ENCODE results near the gene PDE6G. TPM values are rescaled to one million over a fixed set of nuclear protein-coding genes. Genes with fewer than 3 reads are reported as not detected.

Gene PDE6G
- total and polyA plus RNA-seq, 4 donors = 0.25 to 1.9 (median 1.3) TPM

DNA sequence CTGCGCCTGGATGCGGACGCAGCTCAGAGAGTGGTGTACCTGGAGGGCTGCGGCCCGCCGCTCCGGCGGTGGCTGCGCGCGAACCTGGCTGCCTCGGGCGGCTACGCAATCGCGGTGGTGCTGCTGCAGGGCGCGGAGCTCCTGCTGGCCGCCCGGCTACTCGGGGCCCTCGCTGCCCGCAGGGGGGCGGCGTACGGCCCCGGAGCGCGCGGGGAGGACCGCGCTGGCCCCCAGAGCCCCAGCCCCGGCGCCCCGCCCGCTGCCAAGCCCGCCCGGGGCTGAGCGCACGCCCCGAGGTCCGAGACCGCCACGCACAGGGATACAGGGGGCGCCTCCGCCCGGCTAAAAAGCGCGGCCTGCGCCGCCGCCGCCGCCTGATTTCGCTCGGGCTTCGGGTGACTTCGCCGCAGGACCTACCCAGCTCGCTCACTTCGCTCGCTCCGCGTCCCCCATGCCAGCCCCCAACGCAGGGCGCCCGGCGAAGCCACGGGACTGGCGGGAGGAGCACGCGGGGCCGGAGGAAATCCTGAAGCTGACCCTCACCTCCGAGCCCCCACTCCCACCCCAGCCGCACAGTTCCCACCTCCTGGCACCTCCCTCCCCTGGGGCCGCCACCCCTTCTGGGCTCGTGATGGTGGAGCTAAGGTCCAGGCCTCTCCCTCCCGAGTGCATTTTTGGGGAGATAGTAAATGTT lies 8.2 kb downstream of the PDE6G start:
- no peaks in the 10 kb centered on the region for H3K4me1 ChIP-seq (ENCODE audit: control insufficient read depth in 4 of 4, insufficient read depth in 4 of 4, low read length in 3 of 4)
- no peak overlapping the region for H3K4me3 ChIP-seq (ENCODE audit: low read depth in 1 of 3, low read length in 3 of 3)
- H3K36me3 ChIP-seq (ENCODE audit: control insufficient read depth in 4 of 4, insufficient read depth in 3 of 4, low read depth in 1 of 4, low read length in 3 of 4) = no peaks in the 10 kb centered on the region
- TF ChIP-seq, protein P1, sequence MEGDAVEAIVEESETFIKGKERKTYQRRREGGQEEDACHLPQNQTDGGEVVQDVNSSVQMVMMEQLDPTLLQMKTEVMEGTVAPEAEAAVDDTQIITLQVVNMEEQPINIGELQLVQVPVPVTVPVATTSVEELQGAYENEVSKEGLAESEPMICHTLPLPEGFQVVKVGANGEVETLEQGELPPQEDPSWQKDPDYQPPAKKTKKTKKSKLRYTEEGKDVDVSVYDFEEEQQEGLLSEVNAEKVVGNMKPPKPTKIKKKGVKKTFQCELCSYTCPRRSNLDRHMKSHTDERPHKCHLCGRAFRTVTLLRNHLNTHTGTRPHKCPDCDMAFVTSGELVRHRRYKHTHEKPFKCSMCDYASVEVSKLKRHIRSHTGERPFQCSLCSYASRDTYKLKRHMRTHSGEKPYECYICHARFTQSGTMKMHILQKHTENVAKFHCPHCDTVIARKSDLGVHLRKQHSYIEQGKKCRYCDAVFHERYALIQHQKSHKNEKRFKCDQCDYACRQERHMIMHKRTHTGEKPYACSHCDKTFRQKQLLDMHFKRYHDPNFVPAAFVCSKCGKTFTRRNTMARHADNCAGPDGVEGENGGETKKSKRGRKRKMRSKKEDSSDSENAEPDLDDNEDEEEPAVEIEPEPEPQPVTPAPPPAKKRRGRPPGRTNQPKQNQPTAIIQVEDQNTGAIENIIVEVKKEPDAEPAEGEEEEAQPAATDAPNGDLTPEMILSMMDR (IDR thresholded peaks at IDR 0.05; ENCODE audit: low read depth, low read length, missing input control) = no peak
- TF ChIP-seq, protein P2, sequence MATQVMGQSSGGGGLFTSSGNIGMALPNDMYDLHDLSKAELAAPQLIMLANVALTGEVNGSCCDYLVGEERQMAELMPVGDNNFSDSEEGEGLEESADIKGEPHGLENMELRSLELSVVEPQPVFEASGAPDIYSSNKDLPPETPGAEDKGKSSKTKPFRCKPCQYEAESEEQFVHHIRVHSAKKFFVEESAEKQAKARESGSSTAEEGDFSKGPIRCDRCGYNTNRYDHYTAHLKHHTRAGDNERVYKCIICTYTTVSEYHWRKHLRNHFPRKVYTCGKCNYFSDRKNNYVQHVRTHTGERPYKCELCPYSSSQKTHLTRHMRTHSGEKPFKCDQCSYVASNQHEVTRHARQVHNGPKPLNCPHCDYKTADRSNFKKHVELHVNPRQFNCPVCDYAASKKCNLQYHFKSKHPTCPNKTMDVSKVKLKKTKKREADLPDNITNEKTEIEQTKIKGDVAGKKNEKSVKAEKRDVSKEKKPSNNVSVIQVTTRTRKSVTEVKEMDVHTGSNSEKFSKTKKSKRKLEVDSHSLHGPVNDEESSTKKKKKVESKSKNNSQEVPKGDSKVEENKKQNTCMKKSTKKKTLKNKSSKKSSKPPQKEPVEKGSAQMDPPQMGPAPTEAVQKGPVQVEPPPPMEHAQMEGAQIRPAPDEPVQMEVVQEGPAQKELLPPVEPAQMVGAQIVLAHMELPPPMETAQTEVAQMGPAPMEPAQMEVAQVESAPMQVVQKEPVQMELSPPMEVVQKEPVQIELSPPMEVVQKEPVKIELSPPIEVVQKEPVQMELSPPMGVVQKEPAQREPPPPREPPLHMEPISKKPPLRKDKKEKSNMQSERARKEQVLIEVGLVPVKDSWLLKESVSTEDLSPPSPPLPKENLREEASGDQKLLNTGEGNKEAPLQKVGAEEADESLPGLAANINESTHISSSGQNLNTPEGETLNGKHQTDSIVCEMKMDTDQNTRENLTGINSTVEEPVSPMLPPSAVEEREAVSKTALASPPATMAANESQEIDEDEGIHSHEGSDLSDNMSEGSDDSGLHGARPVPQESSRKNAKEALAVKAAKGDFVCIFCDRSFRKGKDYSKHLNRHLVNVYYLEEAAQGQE (IDR thresholded peaks at IDR 0.05) = no peak
- TF ChIP-seq HNF4A (conservative IDR thresholded peaks at IDR 0.05) (no peak), JUND (IDR thresholded peaks at IDR 0.05) (no peak), TAF1 (conservative IDR thresholded peaks at IDR 0.05) (no peak), NR2F2 (IDR thresholded peaks at IDR 0.05) (no peak), FOXA1 (IDR thresholded peaks at IDR 0.05) (no peak), EGR1 (IDR thresholded peaks at IDR 0.05; ENCODE audit: low read depth in 2 of 2) (no peak)
- TF ChIP-seq, protein P3, sequence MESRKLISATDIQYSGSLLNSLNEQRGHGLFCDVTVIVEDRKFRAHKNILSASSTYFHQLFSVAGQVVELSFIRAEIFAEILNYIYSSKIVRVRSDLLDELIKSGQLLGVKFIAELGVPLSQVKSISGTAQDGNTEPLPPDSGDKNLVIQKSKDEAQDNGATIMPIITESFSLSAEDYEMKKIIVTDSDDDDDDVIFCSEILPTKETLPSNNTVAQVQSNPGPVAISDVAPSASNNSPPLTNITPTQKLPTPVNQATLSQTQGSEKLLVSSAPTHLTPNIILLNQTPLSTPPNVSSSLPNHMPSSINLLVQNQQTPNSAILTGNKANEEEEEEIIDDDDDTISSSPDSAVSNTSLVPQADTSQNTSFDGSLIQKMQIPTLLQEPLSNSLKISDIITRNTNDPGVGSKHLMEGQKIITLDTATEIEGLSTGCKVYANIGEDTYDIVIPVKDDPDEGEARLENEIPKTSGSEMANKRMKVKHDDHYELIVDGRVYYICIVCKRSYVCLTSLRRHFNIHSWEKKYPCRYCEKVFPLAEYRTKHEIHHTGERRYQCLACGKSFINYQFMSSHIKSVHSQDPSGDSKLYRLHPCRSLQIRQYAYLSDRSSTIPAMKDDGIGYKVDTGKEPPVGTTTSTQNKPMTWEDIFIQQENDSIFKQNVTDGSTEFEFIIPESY (IDR thresholded peaks at IDR 0.05) = no peak
- TF ChIP-seq, protein P4, sequence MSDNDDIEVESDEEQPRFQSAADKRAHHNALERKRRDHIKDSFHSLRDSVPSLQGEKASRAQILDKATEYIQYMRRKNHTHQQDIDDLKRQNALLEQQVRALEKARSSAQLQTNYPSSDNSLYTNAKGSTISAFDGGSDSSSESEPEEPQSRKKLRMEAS (IDR thresholded peaks at IDR 0.05) = no peak
- WGBS = 12% methylated on average over 78 of the region's 78 CpGs
- H3K27ac ChIP-seq (ENCODE audit: low read depth in 1 of 2, low read length in 2 of 2) = no peak overlapping the region
- H3K9me3 ChIP-seq (ENCODE audit: control insufficient read depth in 4 of 4, low read length in 3 of 4) = peaks cover 0 to 5% (median 2%) of the 10 kb centered on the region in 4 donors
- H3K27me3 ChIP-seq (ENCODE audit: control insufficient read depth in 4 of 4, insufficient read depth in 4 of 4, low read length in 3 of 4) = peaks cover 0 to 6% (median 3%) of the 10 kb centered on the region in 4 donors
- no peak for DNase-seq (ENCODE audit: low spot score)
- H3K9ac ChIP-seq (ENCODE audit: low read depth in 1 of 2, low read length in 2 of 2) = no peak overlapping the region

DNA sequence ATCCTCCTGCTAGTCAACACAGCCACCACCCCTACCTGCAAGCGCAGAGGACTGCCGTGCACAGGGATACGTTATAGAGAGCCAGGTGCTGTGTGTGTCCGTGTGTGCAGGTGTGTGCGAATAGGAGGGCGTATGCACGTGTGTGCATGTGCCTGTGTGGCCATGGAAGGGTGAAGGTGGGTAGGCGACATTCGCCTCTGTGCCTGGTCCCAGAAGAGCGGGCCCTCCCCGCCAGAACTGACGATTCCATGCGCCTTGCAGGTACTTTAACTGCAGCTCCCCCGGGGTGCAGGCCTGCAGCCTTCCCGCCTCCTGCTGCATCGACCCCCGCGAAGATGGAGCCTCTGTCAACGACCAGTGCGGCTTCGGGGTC lies 8.7 kb downstream of the PDE6G start:
- no peak overlapping the region for H3K9ac ChIP-seq (ENCODE audit: low read depth in 1 of 2, low read length in 2 of 2)
- DNase-seq (ENCODE audit: low spot score) = no peak
- no peaks in the 10 kb centered on the region for H3K36me3 ChIP-seq (ENCODE audit: control insufficient read depth in 4 of 4, insufficient read depth in 3 of 4, low read depth in 1 of 4, low read length in 3 of 4)
- TF ChIP-seq SP1 (IDR thresholded peaks at IDR 0.05) (no peak), EGR1 (IDR thresholded peaks at IDR 0.05; ENCODE audit: low read depth in 2 of 2) (no peak), TAF1 (conservative IDR thresholded peaks at IDR 0.05) (no peak), RAD21 (IDR thresholded peaks at IDR 0.05) (no peak), FOXA1 (IDR thresholded peaks at IDR 0.05) (no peak), RXRA (IDR thresholded peaks at IDR 0.05) (no peak), HNF4G (IDR thresholded peaks at IDR 0.05) (no peak), JUND (IDR thresholded peaks at IDR 0.05) (no peak), HNF4A (conservative IDR thresholded peaks at IDR 0.05) (no peak), NR2F2 (IDR thresholded peaks at IDR 0.05) (no peak)
- TF ChIP-seq, protein P3 (IDR thresholded peaks at IDR 0.05) = no peak
- TF ChIP-seq, protein P1 (IDR thresholded peaks at IDR 0.05; ENCODE audit: low read depth, low read length, missing input control) = no peak
- TF ChIP-seq, protein P5, sequence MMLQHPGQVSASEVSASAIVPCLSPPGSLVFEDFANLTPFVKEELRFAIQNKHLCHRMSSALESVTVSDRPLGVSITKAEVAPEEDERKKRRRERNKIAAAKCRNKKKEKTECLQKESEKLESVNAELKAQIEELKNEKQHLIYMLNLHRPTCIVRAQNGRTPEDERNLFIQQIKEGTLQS (IDR thresholded peaks at IDR 0.05) = no peak
- H3K27ac ChIP-seq (ENCODE audit: low read depth in 1 of 2, low read length in 2 of 2) = no peak overlapping the region
- peaks cover 0 to 6% (median 3%) of the 10 kb centered on the region in 4 donors for H3K27me3 ChIP-seq (ENCODE audit: control insufficient read depth in 4 of 4, insufficient read depth in 4 of 4, low read length in 3 of 4)
- WGBS = 36% methylated on average over 21 of the region's 21 CpGs
- H3K4me1 ChIP-seq (ENCODE audit: control insufficient read depth in 4 of 4, insufficient read depth in 4 of 4, low read length in 3 of 4) = no peaks in the 10 kb centered on the region
- H3K4me3 ChIP-seq (ENCODE audit: low read depth in 1 of 3, low read length in 3 of 3) = no peak overlapping the region
- peaks cover 0 to 5% (median 2%) of the 10 kb centered on the region in 4 donors for H3K9me3 ChIP-seq (ENCODE audit: control insufficient read depth in 4 of 4, low read length in 3 of 4)
